NCI-H1048 (cell line): ENCODE measurements around the gene FAM161B.
"Not testable (repeated sequence)": the region's sequence is repeated elsewhere in the genome, so short reads cannot be mapped to it uniquely, and the experiment has no call there.

Experiments
- DNase-seq: peaks from one replicate; lab custom pipeline; 2025; lab: John Stamatoyannopoulos, UW

FAM161B gene, protein sequence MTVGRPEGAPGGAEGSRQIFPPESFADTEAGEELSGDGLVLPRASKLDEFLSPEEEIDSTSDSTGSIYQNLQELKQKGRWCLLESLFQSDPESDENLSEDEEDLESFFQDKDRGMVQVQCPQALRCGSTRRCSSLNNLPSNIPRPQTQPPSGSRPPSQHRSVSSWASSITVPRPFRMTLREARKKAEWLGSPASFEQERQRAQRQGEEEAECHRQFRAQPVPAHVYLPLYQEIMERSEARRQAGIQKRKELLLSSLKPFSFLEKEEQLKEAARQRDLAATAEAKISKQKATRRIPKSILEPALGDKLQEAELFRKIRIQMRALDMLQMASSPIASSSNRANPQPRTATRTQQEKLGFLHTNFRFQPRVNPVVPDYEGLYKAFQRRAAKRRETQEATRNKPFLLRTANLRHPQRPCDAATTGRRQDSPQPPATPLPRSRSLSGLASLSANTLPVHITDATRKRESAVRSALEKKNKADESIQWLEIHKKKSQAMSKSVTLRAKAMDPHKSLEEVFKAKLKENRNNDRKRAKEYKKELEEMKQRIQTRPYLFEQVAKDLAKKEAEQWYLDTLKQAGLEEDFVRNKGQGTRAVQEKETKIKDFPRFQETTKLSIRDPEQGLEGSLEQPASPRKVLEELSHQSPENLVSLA

GRCh38 chr14:73949752-73950734 lies at the start of gene FAM161B, which contains the start of gene COQ6:
FAM161B (minus strand) TSS chr14:73950094; CDS start chr14:73950026, 68 bp downstream.
COQ6 (plus strand) TSS chr14:73950302; CDS start chr14:73950333, 31 bp downstream.
- peak; percentile 95 for DNase-seq

DNA sequence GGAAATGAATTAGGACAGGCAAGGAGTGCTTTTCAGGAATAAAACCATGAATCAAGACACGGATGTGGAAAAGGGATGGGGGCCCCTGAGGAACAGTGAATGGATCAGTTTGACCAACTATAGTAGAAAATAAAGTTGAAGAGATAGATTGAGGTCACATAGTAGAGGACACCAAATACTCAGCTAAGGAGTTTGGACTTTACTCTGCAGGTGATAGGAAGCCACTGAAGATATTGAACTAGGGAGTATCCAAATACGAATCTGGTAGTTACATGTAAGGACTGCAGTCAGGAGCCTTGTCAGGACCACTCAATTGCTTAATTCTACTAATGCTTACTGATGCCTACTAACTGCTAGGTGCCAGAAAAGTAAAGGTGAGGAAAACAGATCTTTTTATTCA lies 48.8 kb upstream of the FAM161B start:
- no peak for DNase-seq

- no peak for DNase-seq
Measured at GRCh38 chr14:73997944-73998447, 48.1 kb upstream of the FAM161B start.

GRCh38 chr14:73997108-73997943 lies 47.4 kb upstream of the FAM161B start:
- DNase-seq = no peak

DNA sequence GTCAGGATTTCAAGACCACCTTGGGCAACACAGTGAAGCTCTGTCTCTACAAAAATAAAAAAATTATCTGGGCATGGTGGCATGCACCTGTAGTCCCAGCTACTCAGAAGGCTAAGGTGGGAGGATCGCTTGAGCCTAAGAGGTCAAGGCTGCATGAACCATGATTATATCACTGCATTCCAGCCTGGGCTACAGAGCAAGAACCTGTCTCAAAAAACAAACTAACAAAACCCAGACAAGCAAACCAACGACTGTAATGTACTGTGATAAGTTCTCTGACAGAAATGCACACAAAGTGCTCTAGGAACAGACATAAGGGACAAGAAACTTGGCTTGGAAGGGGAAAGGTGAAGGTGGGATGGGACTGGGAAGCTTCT lies 46.8 kb upstream of the FAM161B start:
- DNase-seq = no peak

DNA sequence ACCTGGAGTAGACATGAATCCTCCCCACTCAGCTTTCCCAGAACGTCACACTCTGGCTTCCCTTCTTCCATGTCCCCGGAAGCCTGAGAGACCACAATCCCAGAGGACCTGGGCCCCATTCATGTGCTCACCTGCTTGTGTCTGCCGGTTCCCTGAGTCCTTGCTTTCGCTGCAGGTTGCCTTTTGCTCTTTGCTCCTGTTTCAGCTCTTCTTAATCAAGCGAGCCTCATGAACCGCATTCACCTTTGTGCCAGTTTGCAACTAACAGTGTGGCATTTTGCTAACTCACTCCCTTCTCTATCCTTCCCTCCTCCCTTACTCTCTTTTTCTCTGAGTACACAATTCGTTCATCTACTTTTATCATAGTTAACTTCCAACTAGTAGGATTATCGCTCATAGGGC lies 46.1 kb upstream of the FAM161B start:
- DNase-seq = no peak

DNA sequence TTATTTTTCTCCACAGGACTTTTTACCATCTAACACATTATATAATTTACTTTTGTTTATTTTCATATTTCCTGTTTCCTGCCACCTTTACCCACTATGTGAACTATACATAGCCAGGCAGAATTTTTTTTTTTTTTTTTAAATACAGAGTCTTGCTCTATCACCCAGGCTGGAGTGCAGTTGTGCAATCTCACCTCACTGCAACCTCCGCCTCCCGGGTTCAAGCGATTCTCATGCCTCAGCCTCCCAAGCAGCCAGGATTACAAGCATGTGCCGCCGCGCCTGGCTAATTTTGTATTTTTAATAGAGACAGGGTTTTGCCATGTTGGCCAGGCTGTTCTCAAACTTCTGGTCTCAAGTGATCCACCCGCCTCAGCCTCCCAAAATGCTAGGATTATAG lies 45.0 kb upstream of the FAM161B start:
- DNase-seq = not testable (repeated sequence)

- DNase-seq = no peak
Measured at GRCh38 chr14:73991092-73991491, 41.2 kb upstream of the FAM161B start.

DNA sequence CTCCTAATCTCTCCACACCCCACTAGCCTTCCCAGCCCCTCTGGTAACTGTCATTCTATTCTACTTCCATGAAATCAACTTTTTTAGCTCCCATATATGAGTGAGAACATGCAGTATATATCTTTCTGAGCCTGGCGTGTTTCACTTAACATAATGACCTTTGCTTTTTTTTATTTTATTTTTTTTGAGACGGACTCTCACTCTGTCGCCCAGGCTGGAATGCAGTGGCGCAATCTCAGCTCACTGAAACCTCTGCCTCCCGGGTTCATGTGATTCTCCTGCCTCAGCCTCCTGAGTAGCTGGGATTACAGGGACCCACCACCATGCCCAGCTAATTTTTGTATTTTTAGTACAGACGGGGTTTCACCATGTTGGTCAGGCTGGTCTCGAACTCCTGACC lies 38.8 kb upstream of the FAM161B start:
- DNase-seq = not testable (repeated sequence)

DNA sequence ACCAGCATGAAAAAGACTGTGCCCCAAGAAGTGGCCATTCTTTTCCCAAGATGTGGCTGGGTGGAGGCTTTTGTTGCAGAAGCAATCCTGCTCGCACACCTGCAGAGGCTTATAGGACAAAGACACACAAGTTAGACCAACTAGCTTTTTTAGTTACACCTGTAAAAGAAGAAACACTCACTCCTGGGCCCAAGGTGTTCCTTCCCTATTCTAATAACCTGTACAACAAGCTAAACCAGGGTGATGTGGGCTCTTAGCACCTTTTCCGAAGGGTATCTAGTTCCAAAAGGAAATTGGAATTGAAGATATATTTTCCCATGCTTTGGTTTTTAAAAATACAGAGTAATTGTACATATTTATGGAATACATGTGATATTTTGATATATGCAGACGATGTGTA lies 38.2 kb upstream of the FAM161B start:
- no peak for DNase-seq

GRCh38 chr14:73977896-73978295 lies 28.0 kb upstream of the FAM161B start:
- DNase-seq = no peak

GRCh38 chr14:73976125-73976524 lies 26.2 kb upstream of the FAM161B start:
- DNase-seq = no peak

GRCh38 chr14:73973497-73973896 lies 23.6 kb upstream of the FAM161B start:
- no peak for DNase-seq

DNA sequence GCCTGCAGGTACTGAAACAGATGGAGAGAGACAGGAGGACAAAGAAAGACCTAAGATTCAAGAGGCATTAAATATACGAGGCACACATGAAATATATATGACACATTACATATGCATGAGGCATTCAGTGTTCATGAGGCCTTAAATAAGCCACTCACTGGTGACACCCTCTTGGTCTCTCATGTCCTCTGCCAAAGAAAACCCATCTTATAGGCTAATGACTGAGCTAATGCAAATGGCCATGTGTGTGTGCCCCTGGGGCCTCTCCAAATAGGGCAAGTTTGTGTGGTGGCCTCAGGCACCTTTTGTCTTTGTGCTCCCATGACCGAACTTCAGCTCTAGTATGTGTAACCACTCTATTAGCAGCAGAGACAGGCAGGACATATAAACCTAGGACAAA lies 19.0 kb upstream of the FAM161B start:
- no peak for DNase-seq

DNA sequence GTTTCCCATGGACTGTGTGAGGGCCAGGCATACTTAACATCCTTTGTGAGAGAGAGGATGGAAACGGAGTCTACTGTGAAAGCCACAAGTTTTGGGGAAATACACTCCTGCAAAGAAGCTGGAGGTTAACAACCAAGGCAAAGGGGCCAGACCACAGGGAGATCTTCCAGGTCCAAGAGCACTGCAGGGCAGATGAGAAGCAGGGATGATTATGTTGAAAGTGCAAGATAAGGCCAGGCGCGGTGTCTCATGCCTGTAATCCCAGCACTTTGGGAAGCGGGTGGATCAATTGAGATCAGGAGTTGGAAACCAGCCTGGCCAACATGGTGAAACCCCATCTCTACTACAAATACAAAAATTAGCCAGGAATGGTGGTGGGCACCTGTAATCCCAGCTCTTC lies 15.3 kb upstream of the FAM161B start:
- no peak for DNase-seq

DNA sequence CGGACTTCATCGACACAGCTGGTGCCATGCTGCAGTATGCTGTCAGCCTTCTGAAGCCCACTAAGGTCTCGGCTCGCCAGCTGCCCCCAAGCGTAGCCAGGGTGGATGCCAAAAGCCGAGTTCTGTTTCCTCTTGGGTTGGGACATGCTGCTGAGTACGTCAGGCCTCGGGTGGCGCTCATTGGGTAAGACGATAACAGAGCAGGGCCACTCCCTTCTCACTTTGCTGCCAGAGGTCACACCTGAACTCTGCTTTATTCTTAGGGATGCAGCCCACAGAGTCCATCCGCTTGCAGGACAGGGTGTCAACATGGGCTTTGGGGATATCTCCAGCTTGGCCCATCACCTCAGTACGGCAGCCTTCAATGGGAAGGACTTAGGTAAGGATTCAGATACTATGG lies 11.3 kb upstream of the FAM161B start:
- DNase-seq = no peak

DNA sequence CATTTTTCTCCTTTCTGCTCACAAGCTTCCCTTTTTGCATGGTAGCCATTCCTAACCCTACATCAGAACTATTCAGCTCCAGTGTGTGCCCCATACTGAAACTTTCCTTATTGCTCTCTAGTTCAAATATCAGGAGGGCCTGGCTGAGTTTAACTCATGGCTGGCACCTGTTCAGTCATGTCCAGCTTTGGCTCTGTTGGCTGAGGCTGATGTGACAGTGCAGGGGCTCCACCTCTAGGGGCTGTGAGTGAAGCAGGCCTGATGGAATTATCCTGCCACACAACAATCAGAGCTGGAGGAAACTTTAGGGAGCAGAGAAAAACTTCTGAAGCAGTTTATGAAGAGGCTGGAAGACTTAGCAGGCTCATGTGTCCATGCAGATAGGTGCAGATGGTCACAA lies 8.7 kb upstream of the FAM161B start:
- DNase-seq = no peak

DNA sequence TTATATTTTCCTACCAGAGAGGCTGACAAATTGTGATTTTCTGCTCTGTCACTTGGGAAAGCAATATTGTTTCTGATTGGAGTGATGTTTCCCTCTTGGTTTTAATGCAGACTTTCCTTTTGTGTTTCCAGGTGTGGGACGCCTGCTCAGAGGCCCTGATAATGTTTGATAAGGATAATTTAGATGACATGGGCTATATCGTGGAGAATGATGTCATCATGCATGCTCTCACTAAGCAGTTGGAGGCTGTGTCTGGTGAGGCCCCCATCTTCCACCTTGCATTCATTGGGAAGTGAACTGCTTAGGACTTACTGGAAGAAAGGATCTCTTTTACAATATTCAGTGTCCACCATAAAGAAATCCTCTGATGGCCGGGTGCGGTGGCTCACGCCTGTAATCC lies 5.8 kb upstream of the FAM161B start:
- no peak for DNase-seq

- DNase-seq = no peak
Measured at GRCh38 chr14:73953731-73954130, 3.8 kb upstream of the FAM161B start.

GRCh38 chr14:73945159-73945670 lies 4.7 kb downstream of the FAM161B start:
- DNase-seq = no peak
